ENCODE data around the gene PRKN. TPM values are rescaled to one million over a fixed set of nuclear protein-coding genes. Genes with fewer than 3 reads are reported as not detected.

PRKN gene
- total RNA-seq, 4 donors from 2014 or later = 5.2 to 121 (median 6.9) TPM

GRCh38 chr6:162651505-162651904 is 76.1 kb downstream of the PRKN start:
- Histone ChIP-seq H3K4me1 (no peaks in the 10 kb centered on the region), H3K27ac (no peak overlapping the region), H3K4me3 (replicated peaks in 1 of 3) (no peak overlapping the region), H3K27me3 (no peaks in the 10 kb centered on the region), H3K9me3 (no peaks in the 10 kb centered on the region), H3K36me3 (no peaks in the 10 kb centered on the region)
- intact Hi-C loops (cut with DNase I) = no loop called here
- TF ChIP-seq CTCF (IDR thresholded peaks at IDR 0.05) (no peak), POLR2A (IDR thresholded peaks at IDR 0.05) (no peak)
- no peak for DNase-seq
- WGBS, 2 donors = 88% methylated on average over 3 of the region's 3 CpGs

- Histone ChIP-seq H3K36me3 (no peaks in the 10 kb centered on the region), H3K27me3 (no peaks in the 10 kb centered on the region), H3K9me3 (no peaks in the 10 kb centered on the region), H3K4me1 (no peaks in the 10 kb centered on the region), H3K27ac (no peak overlapping the region), H3K4me3 (replicated peaks in 1 of 3) (no peak overlapping the region)
- no peak for TF ChIP-seq POLR2A (IDR thresholded peaks at IDR 0.05)
- TF ChIP-seq CTCF (IDR thresholded peaks at IDR 0.05) = no peak
- WGBS, 2 donors = 83 to 89% methylated on average over 3 of the region's 3 CpGs
- intact Hi-C loops (cut with DNase I) = no loop called here
- DNase-seq = no peak
Observed at GRCh38 chr6:162649271-162649670, 78.3 kb downstream of the PRKN start.

GRCh38 chr6:162644153-162644552 is 83.4 kb downstream of the PRKN start:
- H3K4me1 ChIP-seq = no peaks in the 10 kb centered on the region
- no peak overlapping the region for H3K4me3 ChIP-seq (replicated peaks in 1 of 3)
- intact Hi-C loops (cut with DNase I) = no loop called here
- H3K9me3 ChIP-seq = no peaks in the 10 kb centered on the region
- 82 to 89% methylated on average over 2 of the region's 2 CpGs for WGBS, 2 donors
- no peak overlapping the region for H3K27ac ChIP-seq
- H3K27me3 ChIP-seq = no peaks in the 10 kb centered on the region
- no peak for TF ChIP-seq CTCF (IDR thresholded peaks at IDR 0.05)
- TF ChIP-seq POLR2A (IDR thresholded peaks at IDR 0.05) = no peak
- no peaks in the 10 kb centered on the region for H3K36me3 ChIP-seq
- DNase-seq = no peak

GRCh38 chr6:162640756-162641155 is 86.8 kb downstream of the PRKN start:
- no peak for DNase-seq
- WGBS, 2 donors = 88 to 96% methylated on average over 1 of the region's 1 CpG
- H3K4me1 ChIP-seq = no peaks in the 10 kb centered on the region
- H3K4me3 ChIP-seq (replicated peaks in 1 of 3) = no peak overlapping the region
- no peaks in the 10 kb centered on the region for H3K27me3 ChIP-seq
- no peaks in the 10 kb centered on the region for H3K9me3 ChIP-seq
- H3K27ac ChIP-seq = no peak overlapping the region
- intact Hi-C loops (cut with DNase I) = no loop called here
- no peaks in the 10 kb centered on the region for H3K36me3 ChIP-seq
- no peak for TF ChIP-seq POLR2A (IDR thresholded peaks at IDR 0.05)
- no peak for TF ChIP-seq CTCF (IDR thresholded peaks at IDR 0.05)

- DNase-seq = no peak
- H3K4me3 ChIP-seq (replicated peaks in 1 of 3) = no peak overlapping the region
- intact Hi-C loops (cut with DNase I) = no loop called here
- H3K4me1 ChIP-seq = no peaks in the 10 kb centered on the region
- H3K9me3 ChIP-seq = no peaks in the 10 kb centered on the region
- no peaks in the 10 kb centered on the region for H3K36me3 ChIP-seq
- no peaks in the 10 kb centered on the region for H3K27me3 ChIP-seq
- H3K27ac ChIP-seq = no peak overlapping the region
- TF ChIP-seq POLR2A (IDR thresholded peaks at IDR 0.05) = no peak
- no peak for TF ChIP-seq CTCF (IDR thresholded peaks at IDR 0.05)
- 78 to 82% methylated on average over 2 of the region's 2 CpGs for WGBS, 2 donors
Observed at GRCh38 chr6:162639951-162640350, 87.6 kb downstream of the PRKN start.

All from thyroid gland (tissue), 4 donors.